Urothelium cell line (cell line): ENCODE measurements around the gene HMGN1.
"Not testable (repeated sequence)": the region's sequence is repeated elsewhere in the genome, so short reads cannot be mapped to it uniquely, and the experiment has no call there.

Experiments used
- DNase-seq: peaks from one replicate; pipeline ENCODE4 v3.0.0; 2011; ENCODE audit warnings: low spot score, mixed read lengths
- FAIRE-seq: peaks from 2 replicates; lab custom pipeline; 2011; peaks lifted over from hg19 to GRCh38; lab: Jason Lieb, UNC

HMGN1 gene

DNA sequence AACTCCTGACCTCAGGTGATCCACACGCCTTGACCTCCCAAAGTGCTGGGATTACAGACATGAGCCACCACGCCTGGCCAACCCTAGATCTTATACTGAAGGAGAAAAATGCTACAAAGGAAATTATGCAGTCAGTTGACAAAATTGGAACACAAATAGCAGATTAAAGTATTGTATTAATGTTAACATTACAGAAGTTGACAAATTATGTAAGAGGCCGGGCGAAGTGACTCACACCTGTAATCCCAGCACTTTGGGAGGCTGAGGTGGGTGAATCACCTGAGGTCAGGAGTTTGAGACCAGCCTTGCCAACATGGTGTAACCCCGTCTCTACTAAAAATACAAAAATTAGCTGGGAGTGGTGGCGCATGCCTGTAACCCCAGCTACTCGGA is 21.0 kb upstream of the HMGN1 start:
- FAIRE-seq, DNase-seq: not testable (repeated sequence)

DNA sequence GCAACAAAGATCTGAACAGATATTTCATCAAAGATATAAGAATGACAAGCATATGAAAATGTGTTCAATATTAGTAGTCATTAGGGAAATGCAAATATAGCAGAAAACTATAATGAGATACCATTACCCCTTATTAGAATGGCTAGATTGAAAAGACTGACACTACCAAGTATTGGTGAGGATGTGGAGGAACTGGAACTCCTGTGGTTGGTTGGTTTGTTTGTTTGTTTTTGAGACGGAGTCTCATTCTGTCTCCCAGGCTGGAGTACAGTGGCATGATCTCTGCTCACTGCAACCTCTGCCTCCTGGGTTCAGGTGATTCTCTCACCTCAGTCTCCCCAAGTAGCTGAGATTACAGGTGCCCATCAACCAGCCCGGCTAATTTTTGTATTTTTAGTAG is 18.9 kb upstream of the HMGN1 start:
- DNase-seq (no peak), FAIRE-seq (no peak)

DNA sequence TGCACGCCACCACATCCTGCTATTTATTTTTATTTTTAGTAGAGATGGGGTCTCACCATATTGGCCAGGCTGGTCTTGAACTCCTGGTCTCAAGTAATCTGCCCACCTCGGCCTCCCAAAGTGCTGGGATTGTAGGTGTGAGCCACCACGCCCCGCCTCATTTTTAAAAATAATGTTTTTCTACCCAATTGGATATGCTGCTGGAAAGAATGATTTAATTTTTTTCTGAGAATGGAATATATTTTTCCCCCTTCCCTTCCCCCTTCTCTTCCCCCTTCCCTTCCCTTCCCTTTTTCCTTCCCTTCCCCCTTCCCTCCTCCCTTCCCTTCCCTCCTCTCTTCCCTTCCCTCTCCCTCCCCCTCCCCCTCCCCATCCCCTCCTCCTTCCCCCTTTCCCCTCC is 17.7 kb upstream of the HMGN1 start:
- FAIRE-seq (no peak), DNase-seq (no peak)

DNA sequence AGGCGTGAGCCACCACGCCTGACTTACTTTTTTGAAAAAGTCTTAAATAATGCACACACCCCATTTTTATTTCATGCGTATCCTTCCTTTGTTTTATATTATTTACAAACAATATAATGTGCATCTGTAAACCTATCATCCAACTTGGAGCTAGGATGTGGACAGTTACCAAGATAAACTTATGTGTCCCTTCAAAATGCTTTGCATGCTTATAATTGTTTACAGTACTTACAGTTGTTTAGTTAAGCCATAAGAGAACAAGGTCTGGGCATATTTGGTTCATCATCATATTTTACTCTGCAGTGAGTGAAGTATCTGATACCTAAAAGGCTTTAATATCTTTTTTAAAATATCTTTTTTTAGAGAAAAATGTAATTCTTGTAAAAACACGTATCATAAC is 16.1 kb upstream of the HMGN1 start:
- FAIRE-seq (no peak), DNase-seq (no peak)

- FAIRE-seq (no peak), DNase-seq (no peak)
Observed at GRCh38 chr21:39363607-39364555, 15.0 kb upstream of the HMGN1 start.

DNA sequence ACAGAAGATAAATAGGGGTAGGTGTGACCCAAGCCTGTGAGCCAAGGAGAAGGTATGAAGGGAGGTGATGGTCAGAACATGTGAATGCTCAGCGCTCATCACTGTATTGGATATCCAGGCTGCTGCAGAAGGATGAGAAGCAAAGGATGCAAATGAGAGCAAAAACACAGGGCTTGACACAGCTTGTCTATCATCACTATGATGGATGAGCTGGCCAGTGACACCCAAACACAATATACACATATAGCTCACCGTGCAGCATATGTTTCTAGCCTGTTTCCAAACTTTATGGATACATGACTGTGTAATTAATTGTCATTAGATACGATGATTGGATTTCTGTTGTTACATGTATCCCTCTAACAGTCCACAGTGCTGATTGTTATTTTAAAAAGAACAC is 13.8 kb upstream of the HMGN1 start:
- no peak for FAIRE-seq
- no peak for DNase-seq

DNA sequence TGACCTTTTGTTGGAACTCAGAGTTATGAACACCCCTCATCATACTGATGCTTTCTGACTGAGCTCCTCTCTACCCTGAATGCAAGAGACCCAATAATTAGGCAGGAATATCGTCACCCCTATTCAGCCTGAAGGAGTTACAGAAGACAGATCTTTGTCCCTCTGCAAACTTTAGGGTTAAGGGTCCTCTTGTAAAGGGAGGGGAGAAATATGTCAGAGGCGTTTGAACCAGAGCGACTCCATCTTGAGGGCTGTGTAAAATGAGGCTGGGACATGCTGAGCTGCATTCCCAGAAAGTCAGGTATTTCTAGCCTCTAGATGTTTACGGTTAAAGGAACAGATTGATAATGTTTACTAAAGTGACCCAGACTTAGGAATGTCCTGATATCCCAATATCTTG is 10.5 kb upstream of the HMGN1 start:
- FAIRE-seq (no peak), DNase-seq (no peak)

- no peak for FAIRE-seq
- DNase-seq = no peak
Observed at GRCh38 chr21:39353295-39353694, 4.4 kb upstream of the HMGN1 start.

GRCh38 chr21:39350094-39351005 is 1.5 kb upstream of the HMGN1 start:
- DNase-seq (no peak), FAIRE-seq (no peak)

GRCh38 chr21:39349211-39350093 is 564 bp upstream of the HMGN1 start:
- FAIRE-seq = no peak
- peak; percentile 82 for DNase-seq

DNA sequence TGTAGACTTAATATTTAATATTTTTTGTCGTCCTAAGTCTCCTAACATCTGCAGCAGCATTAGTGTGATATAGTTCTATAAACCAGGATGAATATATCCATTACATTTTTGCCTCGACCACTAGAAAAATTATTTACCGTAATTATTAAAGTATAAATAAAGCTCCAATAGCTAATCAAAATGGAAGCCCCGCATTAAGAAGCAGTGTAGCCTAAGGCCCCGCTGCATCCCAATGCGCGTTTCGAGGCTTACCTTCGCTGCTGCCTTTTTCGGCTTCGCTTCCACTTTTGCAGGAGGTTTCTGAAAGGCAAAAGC is 891 bp downstream of the HMGN1 start:
- FAIRE-seq (no peak), DNase-seq (no peak)

DNA sequence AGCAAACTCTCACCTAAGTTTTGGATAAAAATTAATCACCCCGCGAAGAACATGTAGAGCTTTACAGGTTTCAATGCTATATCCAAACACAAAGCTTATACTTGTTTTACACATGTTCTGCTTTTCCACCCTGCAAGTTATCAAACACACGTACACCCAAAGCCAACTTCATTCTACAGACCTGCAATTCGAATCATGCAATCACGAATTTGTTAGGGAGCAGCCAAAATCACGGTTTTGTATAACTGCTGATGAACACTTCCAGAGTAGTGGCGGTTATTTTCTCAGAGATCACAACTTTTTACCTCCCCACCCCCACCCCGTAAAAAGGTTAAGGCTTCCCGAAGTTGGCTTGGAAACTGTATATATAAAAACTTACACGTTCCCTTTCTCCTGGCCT is 1.4 kb downstream of the HMGN1 start:
- DNase-seq = no peak
- no peak for FAIRE-seq

- FAIRE-seq (no peak), DNase-seq (no peak)
Observed at GRCh38 chr21:39346671-39347331, 2.1 kb downstream of the HMGN1 start.

GRCh38 chr21:39346206-39346605 is 2.7 kb downstream of the HMGN1 start:
- no peak for FAIRE-seq
- DNase-seq = no peak

DNA sequence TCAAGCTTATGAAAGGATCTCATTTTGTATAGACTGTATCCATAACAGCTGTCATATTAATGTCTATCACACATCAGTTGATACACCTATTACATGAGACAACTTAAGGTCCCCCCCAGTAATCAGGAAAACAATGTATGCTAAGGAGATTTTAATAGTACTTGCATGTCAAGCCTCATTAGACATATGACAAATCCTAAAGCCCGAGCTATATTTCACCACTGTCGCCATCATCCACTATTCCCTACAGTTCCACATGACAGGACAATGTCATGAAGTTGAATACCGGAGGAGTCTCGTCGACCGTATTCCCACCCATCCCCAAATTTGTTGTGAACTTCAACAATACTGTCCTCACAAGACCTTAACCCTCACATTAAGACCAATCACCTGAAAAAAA is 3.4 kb downstream of the HMGN1 start:
- DNase-seq (no peak), FAIRE-seq (no peak)

GRCh38 chr21:39344848-39345247 is 4.0 kb downstream of the HMGN1 start:
- DNase-seq (no peak), FAIRE-seq (no peak)

- FAIRE-seq (no peak), DNase-seq (no peak)
Observed at GRCh38 chr21:39341249-39341923, 7.5 kb downstream of the HMGN1 start.

DNA sequence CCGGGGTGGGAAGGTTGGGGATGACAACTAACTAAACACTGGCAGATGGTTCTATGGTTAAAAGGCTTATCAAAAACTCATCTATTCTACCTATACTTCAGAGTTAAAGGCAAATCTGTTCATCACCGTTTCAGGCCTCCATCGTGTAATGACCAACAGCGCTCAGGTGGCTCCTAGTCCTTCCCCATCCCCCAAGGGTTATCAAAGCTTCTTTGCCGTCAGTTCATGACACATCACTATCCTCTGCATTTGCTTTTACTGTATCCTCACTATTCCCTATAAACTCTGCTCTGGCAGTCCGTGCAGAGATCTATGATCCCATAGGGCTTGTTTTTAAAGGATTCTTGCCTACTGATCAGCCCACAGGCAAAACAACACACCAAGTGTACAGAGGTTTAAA is 8.2 kb downstream of the HMGN1 start:
- no peak for DNase-seq
- no peak for FAIRE-seq

- DNase-seq = no peak
- no peak for FAIRE-seq
Observed at GRCh38 chr21:39339231-39339630, 9.7 kb downstream of the HMGN1 start.

DNA sequence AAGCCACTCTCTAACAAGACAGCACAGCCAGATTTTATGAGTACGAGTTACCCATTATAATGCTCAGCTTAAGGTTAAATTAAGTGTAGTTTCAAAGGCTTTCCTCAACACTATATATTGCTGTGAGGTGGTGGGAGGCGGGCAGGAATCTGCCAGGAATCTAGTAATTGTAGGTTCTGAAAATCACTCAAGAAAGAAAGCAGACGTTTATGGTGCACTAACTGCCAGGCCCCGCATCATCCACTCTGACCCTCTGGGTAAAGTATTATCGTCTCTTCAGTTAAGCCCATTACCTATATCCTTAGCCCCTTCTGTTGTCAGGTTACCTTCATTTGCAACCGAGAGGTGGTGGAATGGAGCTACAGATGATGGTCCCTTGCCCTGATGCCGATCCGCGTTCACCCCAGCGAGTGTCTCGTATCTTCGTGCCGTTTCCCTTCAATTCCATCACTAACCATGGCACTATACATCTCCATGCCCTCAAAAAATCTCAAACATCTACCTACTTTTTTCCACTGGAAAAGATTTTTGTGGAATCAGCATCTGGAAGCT is 12.4 kb downstream of the HMGN1 start:
- DNase-seq (no peak), FAIRE-seq (no peak)
